Parathyroid adenoma (tissue), 2 donors: Measurements from ENCODE around the gene TRIM37.
"Not testable (repeated sequence)": the region's sequence is repeated elsewhere in the genome, so short reads cannot be mapped to it uniquely, and the experiment has no call there.

Source experiments
- H2AFZ ChIP-seq: fragments of 300-600 bp; sonication (generic); one replicate; pipeline ENCODE4 v1.7.0; 2017; ENCODE audit warnings: antibody characterized with exemption, mild to moderate bottlenecking
- H3K27ac ChIP-seq: fragments of 300-600 bp; sonication (generic); one replicate; pipeline ENCODE4 v1.7.0; 2017
- H3K27me3 ChIP-seq: fragments of 300-600 bp; sonication (generic); one replicate; pipeline ENCODE4 v1.7.0; 2017; ENCODE audit warnings: low read length; ENCODE audit not compliant: control insufficient read depth, insufficient read depth
- H3K36me3 ChIP-seq: fragments of 300-600 bp; sonication (generic); one replicate; pipeline ENCODE4 v1.7.0; 2017; ENCODE audit warnings: low read length; ENCODE audit not compliant: control insufficient read depth, insufficient read depth
- H3K4me1 ChIP-seq: fragments of 300-600 bp; sonication (generic); one replicate; pipeline ENCODE4 v1.7.0; 2017; ENCODE audit warnings: control low read depth
- H3K4me2 ChIP-seq: fragments of 300-600 bp; sonication (generic); one replicate; pipeline ENCODE4 v1.7.0; 2017; ENCODE audit warnings: low read length
- H3K4me3 ChIP-seq: fragments of 300-600 bp; sonication (generic); one replicate; pipeline ENCODE4 v1.7.0; 2017; ENCODE audit warnings: low read depth, low read length
- H3K79me2 ChIP-seq: fragments of 300-600 bp; sonication (generic); one replicate; pipeline ENCODE4 v1.7.0; 2017; ENCODE audit warnings: control low read depth
- H3K9ac ChIP-seq: fragments of 300-600 bp; sonication (generic); one replicate; pipeline ENCODE4 v1.7.0; 2017; ENCODE audit warnings: mild to moderate bottlenecking
- H3K9me3 ChIP-seq: fragments of 300-600 bp; sonication (generic); one replicate; pipeline ENCODE4 v1.7.0; 2017; ENCODE audit warnings: low read length; ENCODE audit not compliant: control insufficient read depth
- TF ChIP-seq, protein P1 (sequence below): fragments of 300-600 bp; sonication (generic); IDR thresholded peaks from one replicate; pipeline ENCODE4 v1.7.0; 2017; ENCODE audit warnings: antibody characterized with exemption, mild to moderate bottlenecking
- donor health status: primary hyperparathyroidism.

The TRIM37 gene

DNA sequence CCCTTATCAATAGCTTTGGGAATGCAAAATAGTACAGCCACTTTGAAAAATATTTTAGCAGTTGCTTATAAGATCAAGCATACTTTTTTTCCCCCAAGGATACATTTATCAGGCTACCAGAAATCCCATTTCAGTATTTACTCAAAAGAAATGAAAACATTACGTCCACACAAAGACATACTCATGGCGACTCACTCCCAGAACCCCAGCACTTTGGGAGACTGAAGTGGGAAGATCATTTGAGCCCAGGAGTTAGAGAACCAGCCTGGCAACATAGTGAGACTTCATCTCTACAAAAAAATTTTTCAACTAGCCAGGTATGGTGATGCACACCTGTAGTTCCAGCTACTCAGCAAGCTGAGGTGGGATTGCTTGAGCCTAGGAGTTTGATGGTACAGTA, 42.4 kb upstream of the TRIM37 start:
- Histone ChIP-seq H3K27me3 (no peaks in the 10 kb centered on the region), H2AFZ (no peak overlapping the region), H3K4me2 (no peak overlapping the region), H3K4me1 (no peaks in the 10 kb centered on the region), H3K79me2 (peaks cover 11% of the 10 kb centered on the region), H3K36me3 (no peaks in the 10 kb centered on the region), H3K9me3 (no peaks in the 10 kb centered on the region), H3K4me3 (no peak overlapping the region), H3K27ac (no peak overlapping the region), H3K9ac (no peak overlapping the region)
- TF ChIP-seq, protein P1, sequence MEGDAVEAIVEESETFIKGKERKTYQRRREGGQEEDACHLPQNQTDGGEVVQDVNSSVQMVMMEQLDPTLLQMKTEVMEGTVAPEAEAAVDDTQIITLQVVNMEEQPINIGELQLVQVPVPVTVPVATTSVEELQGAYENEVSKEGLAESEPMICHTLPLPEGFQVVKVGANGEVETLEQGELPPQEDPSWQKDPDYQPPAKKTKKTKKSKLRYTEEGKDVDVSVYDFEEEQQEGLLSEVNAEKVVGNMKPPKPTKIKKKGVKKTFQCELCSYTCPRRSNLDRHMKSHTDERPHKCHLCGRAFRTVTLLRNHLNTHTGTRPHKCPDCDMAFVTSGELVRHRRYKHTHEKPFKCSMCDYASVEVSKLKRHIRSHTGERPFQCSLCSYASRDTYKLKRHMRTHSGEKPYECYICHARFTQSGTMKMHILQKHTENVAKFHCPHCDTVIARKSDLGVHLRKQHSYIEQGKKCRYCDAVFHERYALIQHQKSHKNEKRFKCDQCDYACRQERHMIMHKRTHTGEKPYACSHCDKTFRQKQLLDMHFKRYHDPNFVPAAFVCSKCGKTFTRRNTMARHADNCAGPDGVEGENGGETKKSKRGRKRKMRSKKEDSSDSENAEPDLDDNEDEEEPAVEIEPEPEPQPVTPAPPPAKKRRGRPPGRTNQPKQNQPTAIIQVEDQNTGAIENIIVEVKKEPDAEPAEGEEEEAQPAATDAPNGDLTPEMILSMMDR, result no peak

DNA sequence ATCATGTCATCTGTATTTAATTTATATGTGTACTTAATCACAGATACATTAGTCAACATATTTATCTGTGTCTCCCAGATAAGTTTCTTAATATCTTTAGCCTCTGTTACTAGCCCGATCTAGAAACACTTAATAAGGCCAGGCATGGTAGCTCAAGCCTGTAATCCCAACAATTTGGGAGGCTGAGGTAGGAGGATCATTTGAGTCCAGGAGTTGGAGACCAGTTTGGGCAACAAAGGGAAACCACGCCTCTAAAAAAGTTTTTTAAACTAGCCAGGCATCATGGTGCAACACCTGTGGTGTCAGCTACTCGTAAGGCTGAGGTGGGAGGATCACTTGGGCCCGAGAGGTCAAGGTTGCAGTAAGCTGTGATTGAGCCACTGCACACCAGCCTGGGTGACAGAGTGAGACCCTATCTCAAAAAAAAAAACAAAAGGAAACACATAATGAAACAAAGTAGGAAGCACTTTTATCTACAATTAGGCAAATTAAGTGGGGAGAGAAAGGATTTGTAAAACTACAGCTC, 39.0 kb upstream of the TRIM37 start:
- H3K4me2 ChIP-seq, result no peak overlapping the region
- TF ChIP-seq, protein P1, result no peak
- H3K9me3 ChIP-seq, result no peaks in the 10 kb centered on the region
- H3K79me2 ChIP-seq, result peaks cover 39% of the 10 kb centered on the region
- H3K9ac ChIP-seq, result no peak overlapping the region
- no peak overlapping the region for H3K4me3 ChIP-seq
- no peaks in the 10 kb centered on the region for H3K4me1 ChIP-seq
- H3K36me3 ChIP-seq, result no peaks in the 10 kb centered on the region
- H3K27ac ChIP-seq, result no peak overlapping the region
- no peak overlapping the region for H2AFZ ChIP-seq
- H3K27me3 ChIP-seq, result no peaks in the 10 kb centered on the region

DNA sequence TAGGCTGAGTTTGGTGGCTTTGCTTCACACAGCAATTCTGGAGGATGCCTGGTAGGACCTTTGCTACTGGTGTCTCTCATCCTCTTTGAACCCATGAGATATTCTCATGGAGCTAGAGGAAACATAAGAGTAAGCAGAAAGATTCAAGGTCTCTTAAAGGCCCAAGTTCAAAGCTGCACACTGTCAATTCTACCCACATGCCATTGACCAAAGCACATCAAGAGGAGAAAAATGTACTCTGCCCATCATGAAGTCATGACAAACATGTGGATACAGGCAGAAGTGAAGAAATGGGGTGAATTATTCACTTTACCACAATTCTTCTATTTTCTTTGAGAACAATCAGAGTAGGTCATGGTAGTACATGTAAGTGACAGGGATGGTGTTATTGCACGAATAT, 35.2 kb upstream of the TRIM37 start:
- Histone ChIP-seq H3K4me1 (no peaks in the 10 kb centered on the region), H3K79me2 (peaks cover 49% of the 10 kb centered on the region), H2AFZ (no peak overlapping the region), H3K9ac (no peak overlapping the region), H3K27ac (no peak overlapping the region), H3K4me2 (no peak overlapping the region), H3K27me3 (no peaks in the 10 kb centered on the region), H3K4me3 (no peak overlapping the region), H3K9me3 (no peaks in the 10 kb centered on the region), H3K36me3 (no peaks in the 10 kb centered on the region)
- TF ChIP-seq, protein P1, result no peak

DNA sequence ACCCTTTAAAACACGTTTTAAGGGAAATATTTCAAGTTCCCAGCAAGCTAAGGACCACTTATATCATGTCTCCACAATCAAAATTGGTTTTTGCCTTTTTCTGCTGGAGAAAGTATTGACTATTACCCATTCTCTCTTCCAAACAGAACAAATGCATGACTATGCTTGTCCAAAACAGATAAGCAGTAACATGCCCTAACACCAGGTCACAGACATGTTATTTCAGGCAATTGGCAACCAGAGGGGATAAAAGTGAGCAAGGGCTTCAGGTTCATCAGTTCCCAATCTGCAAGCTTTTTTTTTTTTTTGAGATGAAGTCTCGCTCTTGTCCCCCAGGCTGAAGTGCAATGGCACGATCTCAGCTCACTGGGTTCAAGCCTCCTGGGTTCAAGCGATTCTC, 33.3 kb upstream of the TRIM37 start:
- Histone ChIP-seq H2AFZ (no peak overlapping the region), H3K36me3 (no peaks in the 10 kb centered on the region), H3K9ac (no peak overlapping the region), H3K79me2 (peaks cover 53% of the 10 kb centered on the region), H3K9me3 (no peaks in the 10 kb centered on the region), H3K4me2 (no peak overlapping the region), H3K27me3 (no peaks in the 10 kb centered on the region), H3K27ac (no peak overlapping the region), H3K4me1 (no peaks in the 10 kb centered on the region), H3K4me3 (no peak overlapping the region)
- TF ChIP-seq, protein P1, result no peak

DNA sequence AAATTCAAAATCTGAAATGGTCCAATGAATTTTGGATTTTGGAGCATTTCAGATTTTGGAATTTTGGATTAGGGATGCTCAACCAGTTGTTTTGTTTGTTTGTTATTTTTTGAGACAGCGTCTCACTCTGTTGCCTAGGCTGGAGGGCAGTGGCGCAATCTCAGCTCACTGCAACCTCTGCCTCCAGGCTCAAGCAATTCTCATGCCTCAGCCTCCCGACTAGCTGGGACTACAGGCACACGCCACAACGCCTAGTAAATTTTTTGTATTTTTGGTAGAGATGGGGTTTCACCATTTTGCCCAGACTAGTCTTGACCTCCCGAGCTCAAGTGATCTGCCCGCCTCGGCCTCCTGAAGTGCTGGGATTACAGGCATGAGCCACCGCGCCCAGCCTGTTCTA, 31.7 kb upstream of the TRIM37 start:
- H3K36me3 ChIP-seq, H3K4me1 ChIP-seq, H3K9me3 ChIP-seq, H2AFZ ChIP-seq, H3K27ac ChIP-seq, H3K4me2 ChIP-seq, H3K9ac ChIP-seq, H3K27me3 ChIP-seq, H3K4me3 ChIP-seq: not testable (repeated sequence)
- peaks cover 44% of the 10 kb centered on the region for H3K79me2 ChIP-seq
